PC-9 (cell line): ENCODE results near the gene GFRA1. TPM values are rescaled to one million over a fixed set of nuclear protein-coding genes. Genes with fewer than 3 reads are reported as not detected.

Source experiments
- BruUV-seq: library from RNA; stranded (reverse); fragments of 400-500 nt; replicated peaks from 2 replicates; lab custom pipeline; 2021; lab: Mats Ljungman, UMichigan
- CTCF ChIA-PET: fragments of 300-600 bp; sonication (Branson Sonifier 250); formaldehyde crosslinking; loops from one replicate; lab custom pipeline; 2022; ENCODE audit warnings: antibody characterized with exemption; lab: Charles Lee
- POLR2A ChIA-PET: fragments of 300-600 bp; sonication (Branson Sonifier 250); formaldehyde crosslinking; loops from one replicate; lab custom pipeline; 2022; ENCODE audit warnings: antibody characterized with exemption; ENCODE audit not compliant: unreplicated experiment; lab: Charles Lee
- DNase-seq, 2 experiments: peaks; one replicate each; pipeline versions ENCODE4 v3.0.0 to v3.0.0-alpha.2; 2015 to 2022; ENCODE audit warnings: mixed read lengths in 1 of 2
- H2AFZ ChIP-seq: fragments of 200-600 bp; sonication (generic); 2 replicates; pipeline ENCODE4 v1.8.1; 2017; ENCODE audit warnings: antibody characterized with exemption
- H3F3A ChIP-seq: fragments of 200-600 bp; sonication (generic); 2 replicates; pipeline ENCODE4 v1.8.1; 2017; ENCODE audit warnings: antibody characterized with exemption, mild to moderate bottlenecking, low read depth; ENCODE audit not compliant: insufficient read depth
- H3K27ac ChIP-seq: fragments of 200-600 bp; sonication (generic); 2 replicates; pipeline ENCODE4 v1.6.1; 2016; ENCODE audit warnings: mixed run types
- H3K27me3 ChIP-seq: fragments of 200-600 bp; sonication (generic); 2 replicates; pipeline ENCODE4 v1.6.1; 2016; ENCODE audit warnings: low read depth, mixed run types; ENCODE audit not compliant: insufficient read depth
- H3K36me3 ChIP-seq: fragments of 200-600 bp; sonication (generic); 2 replicates; pipeline ENCODE4 v1.6.1; 2016; ENCODE audit warnings: low read depth, mixed run types
- H3K4me1 ChIP-seq: fragments of 200-600 bp; sonication (generic); replicated peaks from 2 replicates; pipeline ENCODE4 v1.6.1; 2016; ENCODE audit warnings: mixed run types; ENCODE audit not compliant: insufficient read depth
- H3K4me2 ChIP-seq: fragments of 200-600 bp; sonication (generic); 2 replicates; pipeline ENCODE4 v1.6.1; 2017; ENCODE audit warnings: mixed run types
- H3K4me3 ChIP-seq: fragments of 200-600 bp; sonication (generic); 2 replicates; pipeline ENCODE4 v1.6.1; 2016; ENCODE audit warnings: mixed run types
- H3K79me2 ChIP-seq: fragments of 200-600 bp; sonication (generic); 2 replicates; pipeline ENCODE4 v1.6.1; 2017; ENCODE audit warnings: low read depth, mixed run types
- H3K9me2 ChIP-seq: fragments of 200-600 bp; sonication (generic); 2 replicates; pipeline ENCODE4 v1.8.1; 2017; ENCODE audit warnings: mild to moderate bottlenecking; ENCODE audit not compliant: insufficient read depth
- H3K9me3 ChIP-seq: fragments of 200-600 bp; sonication (generic); 2 replicates; pipeline ENCODE4 v1.8.1; 2016; ENCODE audit warnings: low read depth; ENCODE audit not compliant: insufficient read depth
- H4K20me1 ChIP-seq: fragments of 200-600 bp; sonication (generic); 2 replicates; pipeline ENCODE4 v1.8.1; 2017; ENCODE audit not compliant: insufficient read depth
- CTCF ChIP-seq: fragments of 200-600 bp; sonication (generic); conservative IDR thresholded peaks from 2 replicates; pipeline ENCODE4 v1.6.1; 2017; ENCODE audit warnings: mixed run types, antibody characterized with exemption, mild to moderate bottlenecking, moderate library complexity
- EZH2 ChIP-seq: fragments of 200-600 bp; sonication (generic); IDR thresholded peaks from 2 replicates; pipeline ENCODE4 v1.8.0; 2017; ENCODE audit warnings: antibody characterized with exemption, low read depth
- intact Hi-C: fragments of 100-400 bp; cut with micrococcal nuclease; formaldehyde crosslinking; loops from one replicate; pipeline ENCODE4 v1.10.0; 2022; ENCODE audit not compliant: unreplicated experiment
- total RNA-seq: library from RNA; stranded (reverse); gene quantifications from 2 replicates; pipeline ENCODE4 v1.2.3, GENCODE V29; 2021

GFRA1 gene
- total RNA-seq, 1 experiment from 2014 or later = 0.11 TPM

DNA sequence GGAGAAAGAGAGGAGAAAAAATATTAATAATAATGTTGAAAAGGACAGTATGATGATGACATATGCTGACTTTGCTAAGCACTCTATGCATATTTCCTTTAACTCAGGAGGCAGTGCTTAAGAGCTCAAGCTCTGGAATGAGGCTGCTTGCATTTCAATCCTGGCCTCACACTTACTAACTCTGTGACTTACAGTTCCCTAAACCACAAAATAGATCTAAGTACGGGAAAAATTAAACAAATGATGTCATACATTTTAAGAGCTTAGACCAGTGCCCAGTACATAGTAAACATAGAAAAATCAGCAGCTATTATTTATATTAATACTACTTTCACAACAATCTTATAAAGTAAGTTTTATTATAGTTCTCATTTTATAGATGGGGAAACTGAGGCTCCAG is 61.3 kb downstream of the GFRA1 start:
- H2AFZ ChIP-seq = no peak overlapping the region
- no peak overlapping the region for H3K27ac ChIP-seq
- no peaks in the 10 kb centered on the region for H3K79me2 ChIP-seq
- DNase-seq = no peak
- no peaks in the 10 kb centered on the region for H3K4me1 ChIP-seq
- H3K4me3 ChIP-seq = no peak overlapping the region
- H3K9me3 ChIP-seq = no peaks in the 10 kb centered on the region
- 0 out of 2 replicates have a peak, but pooled peaks cover 9% of the 10 kb centered on the region for H3K27me3 ChIP-seq
- H3K9me2 ChIP-seq = no peaks in the 10 kb centered on the region
- intact Hi-C loops = no loop called here
- no TSS peak for BruUV-seq
- POLR2A ChIA-PET = no interaction called here
- no peaks in the 10 kb centered on the region for H4K20me1 ChIP-seq
- TF ChIP-seq CTCF = no peak
- TF ChIP-seq EZH2 = no peak
- no peaks in the 10 kb centered on the region for H3F3A ChIP-seq
- CTCF ChIA-PET = no interaction called here
- no peak overlapping the region for H3K4me2 ChIP-seq
- H3K36me3 ChIP-seq = no peaks in the 10 kb centered on the region

- H3F3A ChIP-seq = no peaks in the 10 kb centered on the region
- no peak overlapping the region for H2AFZ ChIP-seq
- no peaks in the 10 kb centered on the region for H3K9me3 ChIP-seq
- TF ChIP-seq CTCF (no peak), EZH2 (no peak)
- no peak overlapping the region for H3K4me3 ChIP-seq
- H3K4me2 ChIP-seq = no peak overlapping the region
- no peak for DNase-seq
- intact Hi-C loops = no loop called here
- no TSS peak for BruUV-seq
- no peaks in the 10 kb centered on the region for H3K36me3 ChIP-seq
- no peaks in the 10 kb centered on the region for H3K79me2 ChIP-seq
- no peaks in the 10 kb centered on the region for H3K9me2 ChIP-seq
- H3K27me3 ChIP-seq = 0 out of 2 replicates have a peak, but pooled peaks cover 9% of the 10 kb centered on the region
- POLR2A ChIA-PET = no interaction called here
- H3K4me1 ChIP-seq = no peaks in the 10 kb centered on the region
- H3K27ac ChIP-seq = no peak overlapping the region
- no peaks in the 10 kb centered on the region for H4K20me1 ChIP-seq
- CTCF ChIA-PET = no interaction called here
These were observed 62.2 kb downstream of the GFRA1 start for GRCh38 chr10:116210588-116211346.

DNA sequence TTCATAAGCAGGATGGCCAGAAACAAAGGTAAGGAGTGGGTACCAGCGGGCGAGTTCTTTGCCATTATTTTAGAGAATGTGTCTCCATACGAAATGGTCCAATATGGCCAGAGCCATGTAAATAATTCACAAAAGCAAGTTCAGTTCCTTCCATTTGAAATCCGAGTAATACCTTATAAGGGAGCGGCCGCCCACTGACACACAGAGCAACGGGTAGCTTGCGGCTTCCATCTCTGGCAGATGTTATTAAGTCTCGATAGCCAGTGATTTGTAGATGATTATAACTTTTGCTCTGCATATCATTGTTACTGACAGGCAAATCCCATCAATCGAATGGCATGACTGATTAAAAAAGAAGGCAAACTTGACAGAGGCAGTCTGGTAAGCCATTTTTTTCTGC is 63.2 kb downstream of the GFRA1 start:
- 0 out of 2 replicates have a peak, but pooled peaks cover 9% of the 10 kb centered on the region for H3K27me3 ChIP-seq
- BruUV-seq = no TSS peak
- DNase-seq = no peak
- intact Hi-C loops = no loop called here
- no peak overlapping the region for H2AFZ ChIP-seq
- H3K4me1 ChIP-seq = no peaks in the 10 kb centered on the region
- H3K9me3 ChIP-seq = no peaks in the 10 kb centered on the region
- H3K4me2 ChIP-seq = no peak overlapping the region
- no peaks in the 10 kb centered on the region for H3K36me3 ChIP-seq
- H3K27ac ChIP-seq = no peak overlapping the region
- H3K9me2 ChIP-seq = no peaks in the 10 kb centered on the region
- POLR2A ChIA-PET = no interaction called here
- H3K4me3 ChIP-seq = no peak overlapping the region
- TF ChIP-seq CTCF (no peak), EZH2 (no peak)
- CTCF ChIA-PET = no interaction called here
- no peaks in the 10 kb centered on the region for H3K79me2 ChIP-seq
- no peaks in the 10 kb centered on the region for H3F3A ChIP-seq
- no peaks in the 10 kb centered on the region for H4K20me1 ChIP-seq
